GM23338 (cell line): ENCODE measurements around the gene ATPAF1. TPM values are rescaled to one million over a fixed set of nuclear protein-coding genes. Genes with fewer than 3 reads are reported as not detected.

Experiments
- ATAC-seq: fragments of 200-7000 bp; cut with Tn5 transposase; 3 replicates; pipeline ENCODE4 v1.9.1; 2020
- DNase-seq: peaks from one replicate; pipeline ENCODE4 v3.0.0-alpha.2; 2015; ENCODE audit warnings: low spot score
- H2AFZ ChIP-seq: fragments of 200-600 bp; sonication (generic); 2 replicates; pipeline ENCODE4 v1.8.0; 2016; ENCODE audit warnings: antibody characterized with exemption, mild to moderate bottlenecking, moderate library complexity
- H3F3A ChIP-seq: fragments of 200-600 bp; sonication (generic); replicated peaks from 2 replicates; pipeline ENCODE4 v1.8.0; 2017; ENCODE audit warnings: antibody characterized with exemption, mixed run types, low read depth
- H3K27ac ChIP-seq: fragments of 200-600 bp; sonication (generic); 2 replicates; pipeline ENCODE4 v1.6.1; 2016; ENCODE audit warnings: low read depth
- H3K27me3 ChIP-seq: fragments of 200-600 bp; sonication (generic); 2 replicates; pipeline ENCODE4 v1.8.0; 2016; ENCODE audit warnings: mild to moderate bottlenecking, mixed run types, moderate library complexity; ENCODE audit not compliant: insufficient read depth
- H3K36me3 ChIP-seq: fragments of 200-600 bp; sonication (generic); 2 replicates; pipeline ENCODE4 v1.8.0; 2016; ENCODE audit warnings: mild to moderate bottlenecking; ENCODE audit not compliant: insufficient read depth
- H3K4me1 ChIP-seq: fragments of 200-600 bp; sonication (generic); 2 replicates; pipeline ENCODE4 v1.8.0; 2016; ENCODE audit warnings: mild to moderate bottlenecking, moderate library complexity; ENCODE audit not compliant: insufficient read depth
- H3K4me2 ChIP-seq: fragments of 200-600 bp; sonication (generic); 2 replicates; pipeline ENCODE4 v1.7.1; 2017; ENCODE audit warnings: mixed run types
- H3K4me3 ChIP-seq: fragments of 200-600 bp; sonication (generic); 2 replicates; pipeline ENCODE4 v1.6.1; 2016; ENCODE audit warnings: mixed run types
- H3K79me2 ChIP-seq: fragments of 200-600 bp; sonication (generic); replicated peaks from 2 replicates; pipeline ENCODE4 v1.8.0; 2017; ENCODE audit warnings: mild to moderate bottlenecking; ENCODE audit not compliant: insufficient read depth
- H3K9me2 ChIP-seq: fragments of 200-600 bp; sonication (generic); 2 replicates; pipeline ENCODE4 v1.8.0; 2017; ENCODE audit not compliant: insufficient read depth
- H4K20me1 ChIP-seq: fragments of 200-600 bp; sonication (generic); replicated peaks from 2 replicates; pipeline ENCODE4 v1.8.0; 2017; ENCODE audit warnings: mild to moderate bottlenecking; ENCODE audit not compliant: insufficient read depth
- H3K27ac Mint-ChIP-seq: 2 replicates; pipeline ENCODE4 v1.8.0; 2020; ENCODE audit warnings: inconsistent platforms, mild to moderate bottlenecking, moderate library complexity, mixed read lengths
- H3K27me3 Mint-ChIP-seq: 3 replicates; pipeline ENCODE4 v1.8.0; 2022; ENCODE audit warnings: low read depth, mild to moderate bottlenecking, moderate library complexity, mixed read lengths, inconsistent platforms; ENCODE audit not compliant: insufficient read depth, poor library complexity
- H3K36me3 Mint-ChIP-seq: 3 replicates; pipeline ENCODE4 v1.8.0; 2021; ENCODE audit warnings: low read depth, mild to moderate bottlenecking, inconsistent platforms, moderate library complexity, mixed read lengths
- H3K4me1 Mint-ChIP-seq: 3 replicates; pipeline ENCODE4 v1.8.0; 2020; ENCODE audit warnings: mild to moderate bottlenecking, inconsistent platforms, mixed read lengths
- H3K4me3 Mint-ChIP-seq: 3 replicates; pipeline ENCODE4 v1.8.0; 2021; ENCODE audit warnings: moderate library complexity, mild to moderate bottlenecking, inconsistent platforms, mixed read lengths
- H3K9me3 Mint-ChIP-seq: 3 replicates; pipeline ENCODE4 v1.8.0; 2020; ENCODE audit warnings: moderate library complexity, mild to moderate bottlenecking, inconsistent platforms, mixed read lengths
- CREB1 ChIP-seq: fragments of 250-450 bp; sonication (Bioruptor Pico); IDR thresholded peaks from 2 replicates; pipeline ENCODE4 v1.5.0; 2020; ENCODE audit warnings: low read depth, mild to moderate bottlenecking, moderate library complexity
- ETS1 ChIP-seq: IDR thresholded peaks from 2 replicates; pipeline ENCODE4 v1.6.1; 2016; ENCODE audit warnings: antibody characterized with exemption
- EZH2 ChIP-seq: fragments of 200-600 bp; sonication (generic); IDR thresholded peaks from one replicate; pipeline ENCODE4 v1.8.0; 2017; ENCODE audit warnings: antibody characterized with exemption, mild to moderate bottlenecking, low read depth; ENCODE audit not compliant: unreplicated experiment
- EZH2phosphoT487 ChIP-seq: fragments of 200-600 bp; sonication (generic); IDR thresholded peaks from one replicate; pipeline ENCODE4 v1.8.1; 2018; ENCODE audit warnings: antibody characterized with exemption; ENCODE audit not compliant: unreplicated experiment
- JUNB ChIP-seq: IDR thresholded peaks from one replicate; pipeline ENCODE4 v1.6.1; 2016; ENCODE audit warnings: antibody characterized with exemption; ENCODE audit not compliant: unreplicated experiment
- NANOG ChIP-seq: IDR thresholded peaks from 2 replicates; pipeline ENCODE4 v1.6.1; 2016; ENCODE audit warnings: antibody characterized with exemption, borderline replicate concordance
- STAT1 ChIP-seq: IDR thresholded peaks from one replicate; pipeline ENCODE4 v1.6.1; 2016; ENCODE audit warnings: antibody characterized with exemption; ENCODE audit not compliant: unreplicated experiment
- ZNF114 ChIP-seq: fragments of 250-450 bp; sonication (Bioruptor Pico); IDR thresholded peaks from 2 replicates; pipeline ENCODE4 v1.5.0; 2020; ENCODE audit warnings: mild to moderate bottlenecking, moderate library complexity
- ZNF462 ChIP-seq: fragments of 250-450 bp; sonication (Bioruptor Pico); IDR thresholded peaks from 2 replicates; pipeline ENCODE4 v1.5.0; 2020; ENCODE audit warnings: mild to moderate bottlenecking, moderate library complexity
- polyA plus RNA-seq: library from polyadenylated mRNA; unstranded; fragments of >200 nt; fragmentation: Nextera tagmentation; extraction: Ambion mirVana; gene quantifications from 2 replicates; pipeline ENCODE4 v1.2.1, GENCODE V29; 2016
- total RNA-seq: library from RNA; depleted of rRNA; stranded (reverse); fragments of >200 nt; shearing (Covaris generic); gene quantifications from 2 replicates; pipeline ENCODE4 v1.2.3, GENCODE V29; 2014

Gene ATPAF1
- total and polyA plus RNA-seq, 2 experiments from 2014 or later: 41.2 to 67.6 TPM

DNA sequence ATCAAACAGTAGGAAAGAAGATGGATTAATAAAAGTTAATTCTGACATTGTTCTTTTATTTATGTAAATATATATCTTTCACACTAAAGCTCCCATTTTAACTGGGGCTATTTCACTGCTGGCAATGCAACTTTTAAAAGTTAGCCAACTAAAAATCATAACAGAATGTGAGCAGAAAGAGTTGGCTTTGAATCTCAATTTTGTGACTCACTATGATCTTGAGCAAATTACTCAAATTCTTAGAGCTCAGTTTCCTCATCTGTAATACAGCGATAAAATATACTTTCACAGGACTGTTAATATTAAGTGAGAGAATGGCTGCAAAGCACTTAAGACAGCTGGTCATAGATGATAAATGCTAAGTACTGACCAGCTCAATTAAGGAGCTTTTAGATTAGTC is 40.0 kb upstream of the ATPAF1 start:
- Histone ChIP-seq H3K79me2 (peaks cover 12% of the 10 kb centered on the region), H3K4me3 (no peak overlapping the region), H3K36me3 (peaks cover 34% of the 10 kb centered on the region), H2AFZ (no peak overlapping the region), H4K20me1 (peaks cover 31% of the 10 kb centered on the region), H3K4me1 (no peaks in the 10 kb centered on the region), H3K9me2 (no peaks in the 10 kb centered on the region), H3F3A (no peaks in the 10 kb centered on the region), H3K4me2 (no peak overlapping the region), H3K27ac (no peak overlapping the region), H3K27me3 (no peaks in the 10 kb centered on the region)
- TF ChIP-seq EZH2 (no peak), ZNF114 (CRISPR knock-in tag) (no peak), EZH2phosphoT487 (no peak), JUNB (no peak), STAT1 (no peak), ZNF462 (no peak), CREB1 (CRISPR knock-in tag) (no peak), ETS1 (no peak), NANOG (no peak)
- no peak for ATAC-seq
- Mint-ChIP-seq H3K36me3 (peaks cover 55% of the 10 kb centered on the region), H3K4me3 (no peak overlapping the region), H3K27ac (no peak overlapping the region), H3K27me3 (no peaks in the 10 kb centered on the region), H3K9me3 (no peaks in the 10 kb centered on the region), H3K4me1 (no peaks in the 10 kb centered on the region)
- DNase-seq: no peak
